ENCODE data around the gene SDHC. TPM values are rescaled to one million over a fixed set of nuclear protein-coding genes. Genes with fewer than 3 reads are reported as not detected.

Gene SDHC
- total and polyA plus RNA-seq, 2 of the 8 experiments (the other 6 are each of a cell fraction or from before 2014, with no cell fraction given): 224 to 305 TPM

GRCh38 chr1:161378014-161378413 is 63.8 kb downstream of the SDHC start:
- POLR2A ChIA-PET (ENCODE audit: partially characterized antibody): interaction anchor here (0.8 kb wide), 2 partner anchors 169 to 177 kb away, joined by 3 to 4 read pairs; no protein-coding TSS in a partner anchor
- Histone ChIP-seq H3K9me3 (ENCODE audit: insufficient read depth in 2 of 2, low read depth in 1 of 2, low read length in 1 of 2) (no peaks in the 10 kb centered on the region), H2BK120ac (replicated peaks; ENCODE audit: low read depth, low read length) (no peak overlapping the region), H2BK15ac (ENCODE audit: low read length) (no peak overlapping the region), H3K4me2 (ENCODE audit: insufficient read depth in 1 of 2, low read depth in 2 of 2, low read length in 2 of 2) (no peak overlapping the region), H4K20me1 (replicated peaks in 1 of 2; ENCODE audit: control insufficient read depth in 1 of 2, insufficient read depth in 2 of 2, low read length in 2 of 2) (no peaks in the 10 kb centered on the region), H3K79me2 (ENCODE audit: control insufficient read depth in 1 of 2, insufficient read depth in 2 of 2, low read length in 2 of 2) (no peaks in the 10 kb centered on the region), H3K4me1 (replicated peaks in 1 of 4; ENCODE audit: control insufficient read depth in 3 of 4, insufficient read depth in 4 of 4, low read length in 3 of 4) (no peaks in the 10 kb centered on the region), H3K27me3 (replicated peaks in 1 of 4; ENCODE audit: control insufficient read depth in 3 of 4, extremely low read depth in 1 of 4, insufficient read depth in 3 of 4, low read length in 3 of 4) (no peaks in the 10 kb centered on the region), H2BK12ac (ENCODE audit: low read depth, low read length) (no peak overlapping the region), H3K36me3 (ENCODE audit: control insufficient read depth in 2 of 4, insufficient read depth in 4 of 4, low read length in 3 of 4) (no peaks in the 10 kb centered on the region), H3K23me2 (ENCODE audit: low read depth, low read length) (no peaks in the 10 kb centered on the region), H2AFZ (ENCODE audit: low read length) (no peak overlapping the region), H2BK20ac (ENCODE audit: low read length) (no peak overlapping the region), H3K18ac (ENCODE audit: extremely low read depth, low read length) (no peak overlapping the region), H2BK5ac (ENCODE audit: low read depth, low read length) (no peak overlapping the region), H3K79me1 (ENCODE audit: low read depth, low read length) (no peaks in the 10 kb centered on the region), H4K5ac (ENCODE audit: insufficient read length, low read depth, low read length) (no peak overlapping the region), H3K14ac (ENCODE audit: insufficient read length) (no peak overlapping the region), H3K9ac (replicated peaks in 1 of 4; ENCODE audit: extremely low read depth in 1 of 4, low read depth in 3 of 4, low read length in 3 of 4) (no peak overlapping the region), H3K23ac (ENCODE audit: insufficient read length) (no peak overlapping the region), H4K91ac (replicated peaks; ENCODE audit: insufficient read length, low read length) (no peak overlapping the region), H3K27ac (ENCODE audit: low read depth, low read length) (no peak overlapping the region), H3K4me3 (ENCODE audit: extremely low read depth in 1 of 4, insufficient read depth in 2 of 4, low read depth in 3 of 4, low read length in 4 of 4) (no peak overlapping the region), H3K56ac (replicated peaks; ENCODE audit: insufficient read length, low read depth, low read length) (no peak overlapping the region), H3K4ac (replicated peaks; ENCODE audit: insufficient read length, low read depth, low read length) (no peak overlapping the region), H4K8ac (ENCODE audit: extremely low read depth, insufficient read depth, low read length) (no peak overlapping the region), H2AK5ac (ENCODE audit: low read depth, low read length) (no peak overlapping the region)
- 97% methylated on average over 5 of the region's 5 CpGs; no CpG with 5 or more reads in 1 of the 2 experiments for WGBS, 2 experiments (ENCODE audit: extremely low coverage in 1 of 2, insufficient coverage in 1 of 2, insufficient read length in 1 of 2, insufficient replicate concordance in 2 of 2, low coverage in 1 of 2, low lambda C conversion rate in 2 of 2, missing lambda C conversion rate in 1 of 2)
- DNase-seq (ENCODE audit: low read depth in 1 of 2, low spot score in 2 of 2) (no peak), FAIRE-seq (no peak)
- CTCF ChIA-PET (ENCODE audit: partially characterized antibody): interaction anchor here (0.7 to 10.4 kb wide), 6 partner anchors 8 to 167 kb away, joined by 3 to 137 read pairs (median 4); partner anchors contain the start of gene TOMM40L
- no peak for TF ChIP-seq POLR2A (IDR thresholded peaks at IDR 0.05; ENCODE audit: control extremely low read depth in 1 of 2, low read depth in 2 of 2, low read length in 2 of 2)
- no peak for TF ChIP-seq MAFK (IDR thresholded peaks at IDR 0.05; ENCODE audit: low read depth, low read length)
- TF ChIP-seq SUZ12 (IDR thresholded peaks at IDR 0.05; ENCODE audit: low read length): no peak
- no peak for TF ChIP-seq RNF2 (IDR thresholded peaks at IDR 0.05; ENCODE audit: borderline replicate concordance, low read depth, low read length, missing control alignments, poor library complexity, severe bottlenecking)
- no peak for TF ChIP-seq SRF (IDR thresholded peaks at IDR 0.05; ENCODE audit: low read depth, low read length)
- no peak for TF ChIP-seq GTF2F1 (IDR thresholded peaks at IDR 0.05; ENCODE audit: borderline replicate concordance, low read depth, low read length)
- TF ChIP-seq KDM4A (IDR thresholded peaks at IDR 0.05; ENCODE audit: low read depth, low read length, severe bottlenecking): no peak
- TF ChIP-seq SP4 (IDR thresholded peaks at IDR 0.05; ENCODE audit: low read length): no peak
- TF ChIP-seq CHD2 (IDR thresholded peaks at IDR 0.05; ENCODE audit: low read length): no peak
- no peak for TF ChIP-seq POU5F1 (IDR thresholded peaks at IDR 0.05; ENCODE audit: low read depth, low read length)

Data from H1 (cell line).